HG03439 (cell line): ENCODE data around the gene HEXIM2.
A peak's percentile ranks its signal among the peaks of the same experiment; 100 is the strongest.

Source experiments
- ATAC-seq: cut with Tn5 transposase; IDR thresholded peaks from one replicate; pipeline ENCODE4 v1.9.1; 2021; ENCODE audit warnings: mild to moderate bottlenecking, moderate library complexity; ENCODE audit not compliant: unreplicated experiment

Gene HEXIM2

DNA sequence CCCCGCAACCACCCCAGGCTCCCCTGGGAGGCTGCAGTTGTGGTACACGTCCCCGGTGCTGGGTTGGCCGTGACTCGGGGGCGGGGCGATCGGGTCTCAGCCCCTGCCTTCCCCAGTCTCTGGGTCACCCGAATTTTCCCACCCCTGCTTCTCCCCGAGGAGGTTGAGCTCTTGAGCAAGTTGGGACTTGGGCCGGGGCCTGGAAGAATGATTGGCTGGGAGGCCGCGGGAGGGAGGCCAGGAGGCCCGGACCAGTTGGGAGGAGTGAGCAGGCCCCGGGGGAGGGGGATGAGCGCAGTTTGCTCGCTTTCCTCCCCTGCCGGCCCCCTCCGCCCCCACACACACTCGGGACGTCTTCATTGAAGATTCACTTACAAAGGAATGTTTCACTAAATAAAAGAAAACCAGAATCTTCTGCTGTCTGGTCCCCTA, 17.9 kb upstream of the HEXIM2 start:
- ATAC-seq = no peak

DNA sequence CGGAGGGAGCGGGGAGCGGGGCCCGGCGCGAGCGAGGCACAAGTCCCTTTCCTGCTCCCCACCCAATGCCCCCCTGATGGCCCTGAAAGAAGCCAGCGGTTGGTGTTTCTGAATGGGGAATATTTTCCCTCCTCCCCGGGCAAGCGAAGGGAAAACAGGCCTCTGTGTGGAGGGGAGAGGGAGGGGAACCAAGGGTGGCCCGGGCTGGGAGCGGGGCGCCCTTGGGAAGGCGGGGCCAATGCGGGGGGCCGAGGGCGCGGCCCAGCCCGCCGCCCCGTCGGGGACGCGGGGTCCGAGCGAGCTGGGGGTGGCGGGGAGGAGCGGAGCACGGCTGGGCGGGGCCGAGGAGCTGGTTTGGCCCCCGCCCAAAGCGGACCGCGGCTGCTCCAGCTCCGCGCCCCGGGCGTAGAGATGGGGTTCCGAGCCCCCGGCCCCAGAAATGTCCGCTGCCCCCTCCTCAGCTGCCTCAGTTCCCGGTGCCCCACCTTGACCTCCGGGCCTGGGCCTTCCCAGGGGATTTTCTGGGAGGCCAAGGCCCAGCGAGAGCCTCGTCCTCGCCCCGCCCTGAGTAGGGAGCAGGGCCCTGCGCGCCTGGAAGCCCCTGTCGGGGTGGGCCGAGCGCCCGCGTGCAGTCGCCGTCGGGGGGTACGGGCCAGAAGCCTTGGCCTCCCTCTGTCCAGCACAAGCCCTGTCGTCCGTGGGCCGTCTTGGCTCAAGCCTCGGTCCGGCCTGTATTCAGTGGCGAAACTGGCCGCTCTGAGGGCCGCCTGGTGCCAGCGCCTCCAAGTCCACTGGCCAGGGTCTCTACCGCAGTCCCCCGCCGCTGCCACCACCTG, 17.3 kb upstream of the HEXIM2 start:
- no peak for ATAC-seq

DNA sequence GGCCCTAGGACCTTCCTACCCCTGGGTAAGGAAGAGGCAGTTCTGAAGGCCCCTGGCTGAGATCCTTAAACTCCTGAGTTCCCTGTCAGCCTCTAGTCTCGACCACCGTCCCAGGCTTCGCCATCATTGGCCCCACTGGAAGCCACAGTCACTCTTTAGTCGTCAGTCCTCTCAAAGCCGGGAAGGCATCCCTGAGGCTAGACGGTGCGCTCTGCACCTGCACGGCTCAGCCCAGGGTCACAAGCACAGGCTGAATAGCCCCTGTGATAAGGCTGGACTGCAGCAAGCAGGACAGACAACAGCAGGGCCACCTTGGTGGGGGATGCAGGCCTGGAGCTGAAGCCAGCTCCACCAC, 16.7 kb upstream of the HEXIM2 start:
- no peak for ATAC-seq

DNA sequence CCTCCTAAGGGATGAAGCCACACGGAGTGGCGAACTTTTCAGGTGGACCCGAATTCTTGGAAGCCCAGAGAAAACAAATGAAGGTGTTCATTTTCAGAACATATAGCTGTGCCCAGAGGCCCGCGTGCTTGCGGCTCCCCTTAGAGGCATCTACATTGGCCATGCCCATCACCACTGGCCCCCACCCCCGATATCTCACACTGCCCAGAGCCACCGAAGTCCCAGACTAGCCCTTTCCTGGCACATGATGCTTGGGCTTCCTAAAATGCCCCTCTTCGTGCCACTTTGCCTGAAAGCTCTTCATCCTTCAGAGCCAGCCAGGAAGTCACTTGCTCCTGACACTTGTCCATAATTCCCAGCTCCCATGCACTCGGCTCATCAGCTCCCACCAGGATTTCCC, 15.5 kb upstream of the HEXIM2 start:
- no peak for ATAC-seq

DNA sequence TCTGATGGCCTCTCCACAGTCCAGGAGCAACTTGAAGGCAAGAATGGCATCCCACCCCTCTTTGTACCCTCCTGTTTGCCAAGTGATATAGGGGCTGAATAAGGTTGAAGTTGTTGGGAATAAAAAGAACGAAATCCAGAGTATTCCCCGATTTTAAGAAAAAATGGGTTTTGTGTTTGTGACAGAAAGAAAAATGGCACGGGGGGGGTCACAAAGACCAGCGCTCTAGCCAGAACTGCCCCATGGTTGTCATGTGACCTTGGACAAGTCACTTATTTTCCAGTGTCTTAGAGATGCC, 15.1 kb upstream of the HEXIM2 start:
- ATAC-seq = no peak

DNA sequence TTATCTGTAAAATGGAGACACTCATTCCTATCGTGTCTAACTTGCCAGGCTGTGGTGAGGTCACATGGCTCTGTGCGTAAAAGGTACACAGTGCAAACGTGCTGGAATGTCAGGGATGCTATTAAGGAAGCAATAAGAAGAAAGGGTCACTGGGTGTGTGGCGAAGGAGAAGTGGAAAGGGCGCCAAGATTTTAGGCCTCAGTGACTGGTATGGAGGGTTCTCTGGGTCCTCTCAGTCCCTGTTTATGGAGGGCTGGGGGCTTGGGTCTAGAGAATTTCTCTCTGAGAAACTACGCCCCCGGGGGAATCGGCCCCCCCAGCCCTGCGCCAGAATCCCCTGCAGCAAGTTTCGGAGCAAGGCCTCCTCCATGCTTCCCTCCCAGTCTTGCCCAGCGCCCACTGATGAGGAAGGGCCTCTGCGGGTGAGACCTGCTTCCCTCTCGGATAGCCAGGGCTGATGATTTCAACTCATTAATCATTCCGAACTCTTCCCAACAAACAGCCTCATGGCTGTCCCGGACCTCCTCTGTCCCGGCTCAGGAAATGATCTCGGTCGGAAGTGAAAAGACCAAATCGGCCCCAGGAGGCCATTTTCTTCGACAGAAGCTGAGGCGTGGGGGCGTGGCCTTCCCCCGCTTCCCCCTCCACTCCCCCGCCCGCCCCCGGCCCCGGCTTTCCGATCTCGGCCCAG, 14.6 kb upstream of the HEXIM2 start:
- no peak for ATAC-seq

DNA sequence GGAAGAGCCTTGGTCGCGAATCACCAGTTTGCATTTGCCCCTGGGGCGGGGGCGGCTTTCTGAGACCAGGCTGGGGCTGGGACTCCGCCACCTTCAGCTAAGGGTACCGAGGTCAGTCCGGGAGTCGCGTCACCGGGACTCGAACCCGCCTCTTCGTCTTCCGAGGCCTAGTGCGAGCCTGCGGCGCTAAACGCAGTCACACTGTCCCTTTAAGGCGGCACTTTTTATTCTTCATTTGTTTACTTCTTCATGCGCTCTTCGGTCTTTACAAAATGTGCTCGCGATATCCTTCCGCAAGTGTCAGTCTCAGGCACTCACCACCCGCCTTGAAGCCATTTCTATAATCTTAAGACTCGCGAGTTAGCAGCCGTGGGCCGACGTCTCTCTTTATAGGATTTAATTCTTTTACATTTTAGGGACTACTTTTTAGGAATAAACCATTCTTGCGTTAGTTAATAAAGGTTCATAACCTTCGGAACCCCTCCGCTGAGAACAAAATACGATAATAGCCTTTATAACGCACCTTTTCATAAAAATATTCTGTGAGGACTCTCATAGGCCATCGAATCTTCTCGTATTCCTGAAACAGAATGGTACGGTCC, 14.0 kb upstream of the HEXIM2 start:
- no peak for ATAC-seq

DNA sequence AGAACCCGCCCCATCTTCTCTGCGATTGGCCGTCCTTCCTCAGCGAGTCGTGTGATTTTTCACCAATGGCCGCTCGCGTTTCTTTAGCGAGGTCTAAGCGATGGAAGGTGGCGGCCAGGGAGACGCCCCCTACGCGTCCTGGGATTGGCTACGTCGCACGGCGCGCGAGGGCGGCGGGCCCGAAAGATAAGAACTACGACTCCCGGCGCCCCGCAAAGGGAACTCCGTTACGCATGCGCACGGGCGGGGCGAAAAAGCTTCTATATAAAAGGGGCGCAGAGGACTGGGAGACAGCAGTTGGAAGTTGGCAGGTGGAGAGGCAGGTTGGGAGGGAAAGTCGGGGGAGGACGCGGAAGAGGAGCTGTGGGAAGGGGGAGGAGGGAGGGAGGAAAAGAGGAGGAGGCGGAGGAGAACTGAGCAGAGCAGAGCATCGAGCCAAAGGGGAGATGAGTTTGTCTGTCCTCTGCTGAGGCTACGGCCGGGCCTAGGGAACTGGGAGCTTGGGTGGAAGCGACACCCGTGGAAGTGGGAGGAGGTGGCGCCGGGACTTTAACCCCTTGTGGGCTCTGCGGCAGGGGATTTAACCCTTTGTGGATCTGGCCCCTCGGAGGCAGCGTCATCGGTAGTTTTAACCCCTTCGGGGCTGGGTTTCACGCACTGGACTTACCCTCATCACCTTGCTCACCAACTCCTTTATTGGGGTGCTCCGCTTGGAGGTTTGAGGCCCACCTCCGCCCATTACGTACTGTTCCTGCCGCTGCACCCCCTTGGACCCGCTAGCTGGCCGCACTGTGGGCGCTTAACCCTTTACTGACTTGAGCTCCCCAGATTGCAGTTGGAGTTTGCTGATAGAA, 13.3 kb upstream of the HEXIM2 start, which contains the start of gene HEXIM1:
TSS of gene HEXIM1 (plus strand) at position 293 of the 854 bp plus-strand sequence. CDS start 716 bp downstream, outside the sequence.
- peak; percentile 67 for ATAC-seq

DNA sequence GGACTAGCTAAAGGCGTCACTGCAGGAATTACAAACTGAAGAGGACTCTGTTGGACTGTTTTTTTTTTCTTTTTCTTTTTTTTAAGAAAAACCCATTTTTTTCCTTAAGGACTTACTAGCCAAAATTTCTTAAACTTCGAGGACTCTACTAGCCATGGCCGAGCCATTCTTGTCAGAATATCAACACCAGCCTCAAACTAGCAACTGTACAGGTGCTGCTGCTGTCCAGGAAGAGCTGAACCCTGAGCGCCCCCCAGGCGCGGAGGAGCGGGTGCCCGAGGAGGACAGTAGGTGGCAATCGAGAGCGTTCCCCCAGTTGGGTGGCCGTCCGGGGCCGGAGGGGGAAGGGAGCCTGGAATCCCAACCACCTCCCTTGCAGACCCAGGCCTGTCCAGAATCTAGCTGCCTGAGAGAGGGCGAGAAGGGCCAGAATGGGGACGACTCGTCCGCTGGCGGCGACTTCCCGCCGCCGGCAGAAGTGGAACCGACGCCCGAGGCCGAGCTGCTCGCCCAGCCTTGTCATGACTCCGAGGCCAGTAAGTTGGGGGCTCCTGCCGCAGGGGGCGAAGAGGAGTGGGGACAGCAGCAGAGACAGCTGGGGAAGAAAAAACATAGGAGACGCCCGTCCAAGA, 12.5 kb upstream of the HEXIM2 start:
- peak; percentile 35 for ATAC-seq

DNA sequence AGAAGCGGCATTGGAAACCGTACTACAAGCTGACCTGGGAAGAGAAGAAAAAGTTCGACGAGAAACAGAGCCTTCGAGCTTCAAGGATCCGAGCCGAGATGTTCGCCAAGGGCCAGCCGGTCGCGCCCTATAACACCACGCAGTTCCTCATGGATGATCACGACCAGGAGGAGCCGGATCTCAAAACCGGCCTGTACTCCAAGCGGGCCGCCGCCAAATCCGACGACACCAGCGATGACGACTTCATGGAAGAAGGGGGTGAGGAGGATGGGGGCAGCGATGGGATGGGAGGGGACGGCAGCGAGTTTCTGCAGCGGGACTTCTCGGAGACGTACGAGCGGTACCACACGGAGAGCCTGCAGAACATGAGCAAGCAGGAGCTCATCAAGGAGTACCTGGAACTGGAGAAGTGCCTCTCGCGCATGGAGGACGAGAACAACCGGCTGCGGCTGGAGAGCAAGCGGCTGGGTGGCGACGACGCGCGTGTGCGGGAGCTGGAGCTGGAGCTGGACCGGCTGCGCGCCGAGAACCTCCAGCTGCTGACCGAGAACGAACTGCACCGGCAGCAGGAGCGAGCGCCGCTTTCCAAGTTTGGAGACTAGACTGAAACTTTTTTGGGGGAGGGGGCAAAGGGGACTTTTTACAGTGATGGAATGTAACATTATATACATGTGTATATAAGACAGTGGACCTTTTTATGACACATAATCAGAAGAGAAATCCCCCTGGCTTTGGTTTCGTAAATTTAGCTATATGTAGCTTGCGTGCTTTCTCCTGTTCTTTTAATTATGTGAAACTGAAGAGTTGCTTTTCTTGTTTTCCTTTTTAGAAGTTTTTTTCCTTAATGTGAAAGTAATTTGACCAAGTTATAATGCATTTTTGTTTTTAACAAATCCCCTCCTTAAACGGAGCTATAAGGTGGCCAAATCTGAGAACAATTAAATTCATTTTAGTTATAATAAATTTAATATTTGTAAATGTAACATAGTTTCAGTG, 11.7 kb upstream of the HEXIM2 start:
- no peak for ATAC-seq

DNA sequence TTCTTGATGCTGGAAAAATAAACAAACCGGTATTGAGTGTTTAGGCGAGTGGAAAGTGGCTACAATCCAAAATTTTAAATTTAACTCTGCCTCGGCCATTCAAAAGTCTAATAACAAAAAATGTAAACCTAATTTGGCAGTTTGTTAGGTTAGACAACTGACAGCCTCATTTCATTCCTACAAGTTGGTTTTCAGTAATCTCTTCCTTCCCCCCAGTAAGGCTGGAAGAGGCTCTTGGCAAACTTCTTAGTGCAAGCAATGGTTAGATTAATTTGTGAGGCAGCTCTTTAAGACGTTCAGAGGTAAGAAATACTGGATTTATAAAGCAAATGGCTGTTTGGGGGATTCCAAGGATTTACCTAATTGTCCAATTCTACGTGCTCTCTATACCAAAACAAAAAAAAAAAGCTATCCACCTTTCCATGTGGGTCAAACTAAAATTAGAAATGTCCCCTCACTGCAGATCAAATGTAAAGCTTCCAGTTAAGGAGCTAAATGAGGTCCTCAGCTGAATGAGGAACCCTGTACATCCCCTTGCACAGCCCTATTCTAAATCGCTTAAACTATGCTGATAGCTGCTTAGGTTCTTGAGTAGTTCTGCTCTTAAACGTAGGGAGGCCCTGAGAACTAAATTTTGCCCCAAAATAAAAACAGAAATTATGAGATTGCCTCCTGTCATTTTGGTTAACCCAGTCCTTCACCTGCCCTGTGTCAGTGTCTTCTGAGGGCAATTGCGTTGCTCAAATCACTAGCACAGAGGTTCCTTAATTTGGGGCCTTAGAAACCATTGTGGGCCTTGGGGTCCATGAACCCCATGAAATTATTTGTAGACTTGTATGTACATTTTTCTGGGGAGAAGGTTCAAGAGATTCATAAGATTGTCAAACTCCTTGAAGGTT, 10.5 kb upstream of the HEXIM2 start:
- no peak for ATAC-seq

DNA sequence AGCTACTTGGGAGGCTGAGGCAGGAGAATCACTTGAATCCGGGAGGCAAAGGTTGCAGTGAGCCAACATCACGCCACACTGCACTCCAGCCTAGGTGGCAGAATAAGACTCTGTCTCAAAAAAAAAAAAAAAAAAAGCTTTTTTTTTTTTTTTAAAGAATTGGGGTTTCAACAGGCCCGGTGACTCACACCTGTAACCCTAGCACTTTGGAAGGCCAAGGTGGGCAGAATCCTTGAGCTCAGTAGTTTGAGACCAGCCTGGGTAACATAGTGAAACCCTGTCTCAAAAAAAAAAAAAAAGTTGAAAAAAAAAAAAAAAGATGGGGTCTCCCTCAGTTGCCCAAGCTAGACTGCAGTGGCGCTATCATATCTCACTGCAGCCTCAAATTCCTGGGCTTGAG, 6.6 kb upstream of the HEXIM2 start:
- no peak for ATAC-seq

DNA sequence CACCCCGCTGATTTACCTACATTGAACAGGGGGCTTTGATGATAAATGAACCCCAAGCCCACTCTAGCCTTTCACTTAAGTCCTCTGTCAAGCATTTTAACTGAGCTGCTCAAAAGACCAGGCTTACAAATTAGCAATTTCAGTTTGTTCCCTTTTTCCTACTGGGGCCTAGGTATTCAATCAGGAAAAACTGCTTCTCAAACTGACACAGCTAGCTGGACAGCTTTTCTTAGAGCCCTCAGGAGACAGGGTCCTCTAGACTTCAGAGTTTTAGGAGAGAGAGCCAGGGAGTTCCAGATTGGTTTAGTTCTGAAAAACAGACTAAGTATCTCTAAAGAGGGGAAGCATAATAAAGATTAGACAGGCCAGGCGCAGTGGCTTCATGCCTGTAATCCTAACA, 6.2 kb upstream of the HEXIM2 start:
- ATAC-seq = no peak

DNA sequence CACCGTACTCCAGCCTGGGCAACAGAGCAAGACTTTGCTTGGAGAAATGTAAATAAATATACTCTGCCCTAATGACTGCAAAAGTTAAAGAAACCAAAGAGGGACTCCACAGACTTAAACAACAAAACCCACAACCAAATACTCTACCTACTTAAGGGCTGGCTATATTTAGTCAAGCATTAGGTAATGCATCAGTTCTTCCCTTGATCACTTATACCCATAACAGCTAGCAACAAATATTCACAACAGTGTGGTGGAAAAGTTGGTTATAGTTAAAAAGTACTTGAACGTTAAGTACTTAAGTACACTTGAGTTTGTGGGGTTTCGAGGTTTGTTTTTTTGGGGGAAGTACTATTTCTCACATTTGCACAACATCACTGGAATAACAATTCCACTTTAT, 5.4 kb upstream of the HEXIM2 start:
- no peak for ATAC-seq

DNA sequence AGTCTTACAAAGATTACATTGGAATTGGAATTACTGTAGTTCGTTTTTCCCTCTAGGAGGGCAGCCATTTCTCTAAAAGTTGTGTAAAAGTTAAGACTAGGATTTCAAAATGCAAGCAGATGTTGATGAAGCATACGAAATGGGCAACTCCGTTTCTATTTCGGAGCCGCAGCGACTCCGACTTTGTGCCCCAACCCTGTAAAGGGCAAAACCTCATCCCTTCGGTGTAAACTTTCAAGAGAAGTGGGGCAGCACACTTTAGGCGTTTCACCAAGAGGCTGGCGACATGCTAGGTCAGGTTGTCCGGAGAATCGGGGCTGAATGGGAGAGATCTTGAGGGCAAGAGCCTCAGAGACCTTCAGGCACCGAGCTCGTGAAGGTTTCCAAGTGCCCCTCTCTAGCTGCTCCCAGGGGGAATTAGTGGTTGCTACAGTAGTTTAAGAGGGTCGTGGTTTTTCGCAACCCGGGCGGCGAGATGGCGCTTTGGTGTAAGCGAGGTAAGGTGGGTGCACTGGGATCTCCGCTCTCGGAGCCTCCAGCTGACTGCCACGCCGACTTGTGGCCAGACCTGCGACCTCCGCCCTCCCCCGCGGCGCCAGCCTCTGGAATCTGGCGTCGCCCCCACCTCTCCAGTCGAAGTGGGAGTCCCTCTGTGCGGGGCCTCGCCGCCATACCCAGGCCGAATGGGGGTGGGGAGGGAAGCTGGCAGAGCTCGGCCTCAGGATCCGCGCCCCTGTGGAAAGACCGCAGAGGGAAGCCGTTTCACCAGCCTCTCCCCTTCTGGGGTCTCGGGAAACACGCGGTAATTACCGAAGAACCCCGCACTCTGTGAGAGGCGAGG, 1.0 kb upstream of the HEXIM2 start:
- peak; percentile 23 for ATAC-seq

DNA sequence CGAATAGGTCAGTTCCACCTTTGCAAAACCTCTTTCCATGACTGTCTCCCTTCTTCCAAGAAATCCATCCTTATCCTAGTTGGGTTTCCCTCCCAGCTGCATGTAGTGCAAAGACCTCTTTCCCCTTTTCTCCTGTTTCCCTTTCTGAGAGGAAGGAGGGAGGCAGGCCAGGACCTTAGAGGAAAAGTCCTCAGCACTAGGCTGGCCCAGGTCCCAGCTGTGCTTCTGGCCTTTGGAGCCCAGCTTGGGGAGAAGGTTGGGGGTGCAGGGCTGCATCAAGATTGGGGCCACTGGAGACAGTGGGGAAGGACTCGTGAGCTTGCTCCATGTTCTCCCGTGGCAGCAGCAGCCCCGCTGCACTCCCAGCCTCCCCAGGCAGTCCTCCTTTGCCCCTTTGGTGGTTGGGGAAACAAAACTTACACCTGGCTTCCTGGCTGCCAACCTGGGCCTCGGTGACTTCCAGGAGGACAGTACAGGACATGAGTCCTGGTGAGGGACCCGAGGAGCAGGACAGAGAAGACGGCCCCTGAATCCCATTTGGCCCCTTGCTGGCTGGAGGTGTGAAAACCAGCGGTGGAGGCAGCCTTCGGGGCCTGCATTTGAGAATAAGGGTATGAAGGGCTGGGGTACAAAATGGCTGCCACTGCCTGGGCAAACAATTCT, 481 bp downstream of the HEXIM2 start:
- no peak for ATAC-seq

DNA sequence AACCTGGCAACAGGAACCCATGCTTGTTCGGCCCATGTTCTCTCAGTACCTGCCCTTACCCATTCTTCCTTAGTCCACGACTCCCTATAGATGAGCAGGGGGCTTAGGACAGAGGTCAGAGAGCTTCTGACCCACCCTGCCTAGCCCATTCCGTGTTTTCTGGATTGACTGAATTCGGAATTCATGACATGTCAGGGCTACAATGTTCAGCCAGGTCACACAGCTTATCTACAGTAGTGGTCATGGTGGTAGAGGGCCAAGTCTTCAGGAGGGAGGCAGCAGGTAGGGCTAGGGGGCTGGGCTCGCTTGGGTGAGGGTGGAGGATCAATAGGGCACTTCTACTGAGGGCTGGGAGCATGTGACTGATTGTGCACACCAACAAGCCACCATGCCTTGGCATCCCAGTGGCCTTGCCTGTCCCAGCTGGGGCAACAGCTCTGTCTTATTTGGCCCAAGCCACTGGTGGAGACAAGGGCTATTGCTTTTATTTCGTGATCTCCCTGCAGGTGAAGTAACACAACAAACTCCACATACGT, 3.1 kb downstream of the HEXIM2 start:
- no peak for ATAC-seq
